Nephron (organoid): ENCODE measurements around the gene PAQR4.

Experiments
- H3K27ac Mint-ChIP-seq, 3 experiments: 2 replicates each; pipeline ENCODE4 v1.8.0; 2020; ENCODE audit warnings: mixed read lengths in 3 of 3, mild to moderate bottlenecking in 2 of 3, moderate library complexity in 1 of 3
- H3K27me3 Mint-ChIP-seq: 2 replicates; pipeline ENCODE4 v1.8.0; 2021; ENCODE audit warnings: low read depth, mild to moderate bottlenecking, moderate library complexity, mixed read lengths
- H3K36me3 Mint-ChIP-seq: 2 replicates; pipeline ENCODE4 v1.8.0; 2020; ENCODE audit warnings: low read depth, mixed read lengths
- H3K4me1 Mint-ChIP-seq: 2 replicates; pipeline ENCODE4 v1.8.0; 2020; ENCODE audit warnings: mixed read lengths
- H3K4me3 Mint-ChIP-seq, 3 experiments: 2 replicates each; pipeline ENCODE4 v1.8.0; 2020; ENCODE audit warnings: mild to moderate bottlenecking in 3 of 3, mixed read lengths in 3 of 3, moderate library complexity in 2 of 3
- H3K9me3 Mint-ChIP-seq: 2 replicates; pipeline ENCODE4 v1.8.0; 2020; ENCODE audit warnings: mixed read lengths
- CTCF ChIP-seq, 3 experiments: fragments of 200-600 bp; sonication (generic); IDR thresholded peaks; one replicate each; pipeline ENCODE4 v1.5.0; 2021; ENCODE audit warnings: antibody characterized with exemption in 3 of 3; ENCODE audit not compliant: unreplicated experiment in 3 of 3

PAQR4 gene

GRCh38 chr16:2970563-2970962 lies 1.4 kb downstream of the PAQR4 start:
- H3K36me3 Mint-ChIP-seq: no peaks in the 10 kb centered on the region
- H3K27ac Mint-ChIP-seq: no peak overlapping the region
- H3K27me3 Mint-ChIP-seq: peaks cover 9% of the 10 kb centered on the region
- no peak for TF ChIP-seq CTCF (IDR thresholded peaks at IDR 0.05; ENCODE audit: unreplicated experiment in 3 of 3)
- peak overlapping the region; percentile 75 to 82 (median 82) for H3K4me3 Mint-ChIP-seq
- no peaks in the 10 kb centered on the region for H3K9me3 Mint-ChIP-seq
- peaks cover 19% of the 10 kb centered on the region for H3K4me1 Mint-ChIP-seq

GRCh38 chr16:2971134-2971984 lies 2.2 kb downstream of the PAQR4 start:
- H3K4me1 Mint-ChIP-seq: peaks cover 19% of the 10 kb centered on the region
- no peak overlapping the region for H3K27ac Mint-ChIP-seq

DNA sequence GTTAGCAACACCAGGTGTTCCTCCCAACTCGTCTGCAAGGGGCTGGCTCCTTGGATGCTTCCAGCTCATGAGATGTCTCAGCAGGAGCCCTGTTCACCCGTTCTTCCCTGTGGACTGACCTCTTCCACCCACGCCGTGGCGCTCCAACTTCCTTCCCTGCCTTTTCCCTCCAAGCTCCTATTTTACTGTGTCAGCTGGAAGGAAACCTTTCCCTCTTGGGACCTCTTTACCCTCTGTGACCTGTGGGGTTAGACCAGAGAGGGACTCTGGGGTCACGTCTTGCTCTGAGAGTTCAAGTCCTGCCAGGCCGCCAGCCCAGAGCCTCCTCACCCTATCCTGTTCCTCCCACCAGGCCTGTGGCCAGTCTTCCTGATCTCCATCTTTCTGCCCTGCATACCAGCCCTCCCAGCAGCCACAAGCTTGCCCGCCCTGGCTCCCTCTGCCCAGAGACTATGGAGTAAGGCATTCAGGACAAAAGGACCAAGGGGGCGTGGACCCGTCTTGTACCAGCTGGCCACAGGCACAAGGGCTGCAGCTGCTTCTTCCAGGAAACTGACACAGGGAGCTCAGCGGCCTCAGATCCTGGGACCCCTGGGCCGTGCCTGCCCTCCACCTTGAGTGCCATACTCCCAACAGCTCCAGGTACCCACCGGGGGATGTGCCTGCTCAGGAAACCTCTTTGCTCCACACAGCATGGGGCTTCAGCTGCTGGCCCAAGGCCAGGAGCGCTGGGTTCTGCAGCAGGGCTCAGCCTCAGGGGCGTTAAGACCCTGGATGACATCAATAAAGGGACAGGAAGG lies 3.0 kb downstream of the PAQR4 start:
- H3K9me3 Mint-ChIP-seq: no peaks in the 10 kb centered on the region
- no peaks in the 10 kb centered on the region for H3K36me3 Mint-ChIP-seq
- peaks cover 7% of the 10 kb centered on the region for H3K27me3 Mint-ChIP-seq
- no peak overlapping the region for H3K27ac Mint-ChIP-seq
- peak overlapping the region; percentile 63 to 73 (median 69) for H3K4me3 Mint-ChIP-seq
- peaks cover 22% of the 10 kb centered on the region for H3K4me1 Mint-ChIP-seq
- no peak for TF ChIP-seq CTCF (IDR thresholded peaks at IDR 0.05; ENCODE audit: unreplicated experiment in 3 of 3)

More at GRCh38 chr16:2971134-2971984, 2.2 kb downstream of the PAQR4 start:
- no peaks in the 10 kb centered on the region for H3K36me3 Mint-ChIP-seq
- peaks cover 7% of the 10 kb centered on the region for H3K27me3 Mint-ChIP-seq
- no peak for TF ChIP-seq CTCF (IDR thresholded peaks at IDR 0.05; ENCODE audit: unreplicated experiment in 3 of 3)
- H3K9me3 Mint-ChIP-seq: no peaks in the 10 kb centered on the region
- H3K4me3 Mint-ChIP-seq: peak overlapping the region; percentile 75 to 82 (median 82)

GRCh38 chr16:2973093-2973492 lies 3.9 kb downstream of the PAQR4 start:
- Mint-ChIP-seq H3K4me3 (no peak overlapping the region), H3K4me1 (peaks cover 23% of the 10 kb centered on the region), H3K27ac (no peak overlapping the region), H3K36me3 (no peaks in the 10 kb centered on the region), H3K27me3 (peaks cover 6% of the 10 kb centered on the region), H3K9me3 (no peaks in the 10 kb centered on the region)
- no peak for TF ChIP-seq CTCF (IDR thresholded peaks at IDR 0.05; ENCODE audit: unreplicated experiment in 3 of 3)

DNA sequence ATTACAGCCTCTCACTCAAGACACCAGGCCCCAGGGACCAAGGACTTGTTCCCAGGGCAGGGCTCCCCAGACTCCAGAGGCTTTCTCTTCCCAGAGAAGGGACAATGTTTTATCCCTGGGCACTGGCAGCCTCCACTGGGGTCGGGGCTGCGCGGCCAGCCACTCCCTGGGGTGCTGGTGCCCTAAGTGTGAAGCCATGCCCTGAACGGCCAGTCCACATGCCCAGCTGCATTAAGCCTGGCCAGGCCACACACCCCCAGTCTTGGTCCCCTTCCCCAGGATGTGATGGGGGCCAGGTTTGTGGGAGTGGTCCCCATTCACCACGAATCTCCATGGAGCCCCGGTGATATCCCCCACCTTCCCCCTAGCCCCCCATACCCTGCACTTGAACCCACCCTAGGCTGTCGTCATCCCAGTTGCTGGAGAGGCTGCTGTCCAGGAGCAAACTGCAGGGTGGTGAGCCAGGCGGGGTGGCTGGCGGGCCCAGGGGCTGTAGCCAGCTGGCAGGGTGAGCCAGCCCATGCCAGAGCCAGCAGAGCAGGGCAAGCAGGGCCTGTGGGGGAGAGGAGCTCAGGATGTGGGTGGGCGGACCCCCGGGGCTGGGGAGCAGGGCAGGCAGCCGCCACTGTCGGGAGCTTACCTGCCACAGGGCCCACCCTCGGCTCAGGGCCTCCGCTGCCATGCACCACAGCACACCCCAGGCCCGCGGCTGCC lies 4.6 kb downstream of the PAQR4 start:
- Mint-ChIP-seq H3K36me3 (no peaks in the 10 kb centered on the region), H3K9me3 (no peaks in the 10 kb centered on the region)
- no peak for TF ChIP-seq CTCF (IDR thresholded peaks at IDR 0.05; ENCODE audit: unreplicated experiment in 3 of 3)

More for the DNA sequence above, 4.6 kb downstream of the PAQR4 start:
- H3K4me1 Mint-ChIP-seq: peaks cover 16% of the 10 kb centered on the region
- H3K27ac Mint-ChIP-seq: no peak overlapping the region
- no peaks in the 10 kb centered on the region for H3K27me3 Mint-ChIP-seq
- H3K4me3 Mint-ChIP-seq: no peak overlapping the region
